Lung (tissue), 12 donors: ENCODE data around the gene GARIN3. TPM values are rescaled to one million over a fixed set of nuclear protein-coding genes. Genes with fewer than 3 reads are reported as not detected.

Source experiments
- ATAC-seq: fragments of 200-7000 bp; cut with Tn5 transposase; one replicate; pipeline ENCODE4 v1.9.1; 2020; ENCODE audit warnings: moderate number of reproducible peaks; ENCODE audit not compliant: insufficient read depth, low FRiP score
- DNase-seq, 3 donors: peaks; one replicate each; pipeline ENCODE4 v3.0.0-alpha.2; 2013 to 2017
- H3K27ac ChIP-seq, 2 donors: one replicate each; pipeline ENCODE4 v1.5.1; 2013; ENCODE audit warnings: mild to moderate bottlenecking in 2 of 2, moderate library complexity in 2 of 2, control low read depth in 1 of 2, inconsistent platforms in 1 of 2, low read depth in 1 of 2, low read length in 1 of 2
- H3K27me3 ChIP-seq, 3 donors: one replicate each; pipeline ENCODE4 v1.5.1; 2013; ENCODE audit warnings: low read length in 2 of 3; ENCODE audit not compliant: control insufficient read depth in 3 of 3, insufficient read depth in 3 of 3
- H3K36me3 ChIP-seq, 4 donors: one replicate each; pipeline ENCODE4 v1.5.1; 2013; ENCODE audit warnings: low read length in 4 of 4, mild to moderate bottlenecking in 1 of 4, moderate library complexity in 1 of 4; ENCODE audit not compliant: control insufficient read depth in 4 of 4, insufficient read depth in 4 of 4
- H3K4me1 ChIP-seq, 5 donors: one replicate each; pipeline ENCODE4 v1.5.1; 2013; ENCODE audit warnings: low read length in 5 of 5, mild to moderate bottlenecking in 2 of 5, moderate library complexity in 1 of 5; ENCODE audit not compliant: control insufficient read depth in 5 of 5, insufficient read depth in 5 of 5
- H3K4me3 ChIP-seq: one replicate; pipeline ENCODE4 v1.5.1; 2013; ENCODE audit warnings: mild to moderate bottlenecking, control low read depth, moderate library complexity
- H3K9ac ChIP-seq, 2 donors: one replicate each; pipeline ENCODE4 v1.5.1; 2013; ENCODE audit warnings: low read length in 2 of 2, control low read depth in 1 of 2; ENCODE audit not compliant: insufficient read depth in 1 of 2
- H3K9me3 ChIP-seq, 4 donors: one replicate each; pipeline ENCODE4 v1.5.1; 2013; ENCODE audit warnings: low read length in 3 of 4, mild to moderate bottlenecking in 1 of 4, moderate library complexity in 1 of 4; ENCODE audit not compliant: control insufficient read depth in 4 of 4, insufficient read depth in 3 of 4
- CTCF ChIP-seq: IDR thresholded peaks from 2 replicates; pipeline ENCODE4 v1.5.1; 2012; ENCODE audit warnings: mild to moderate bottlenecking; ENCODE audit errors: control extremely low read depth, extremely low read depth
- WGBS, 2 donors: extraction: QIAGEN DNeasy Blood & Tissue Kit; methylation state at CpG; one replicate each; pipeline ENCODE4 v1.1.7; 2013; 5-methylcytosine and 5-hydroxymethylcytosine counted together
- polyA plus RNA-seq, 2 donors: library from polyadenylated mRNA; stranded (reverse); fragments of 200-250 nt; gene quantifications; one replicate each; pipeline ENCODE4 v1.2.1, GENCODE V29; 2013
- total RNA-seq, 2 donors: library from RNA; depleted of rRNA in 1 of 2; stranded (reverse); fragments of >200 nt in 1 of 2; gene quantifications; one replicate each; pipeline ENCODE4 v1.2.1, GENCODE V29; 2014 to 2021
- donor health status: control.
- donor health status: control.
- donor health status: Bipolar disorder and iron deficiency.
- donor health status: healthy.
- donor health status: DM: yes; HTN: yes; CAD: no.

Gene GARIN3
- total and polyA plus RNA-seq, 4 donors, result not detected

DNA sequence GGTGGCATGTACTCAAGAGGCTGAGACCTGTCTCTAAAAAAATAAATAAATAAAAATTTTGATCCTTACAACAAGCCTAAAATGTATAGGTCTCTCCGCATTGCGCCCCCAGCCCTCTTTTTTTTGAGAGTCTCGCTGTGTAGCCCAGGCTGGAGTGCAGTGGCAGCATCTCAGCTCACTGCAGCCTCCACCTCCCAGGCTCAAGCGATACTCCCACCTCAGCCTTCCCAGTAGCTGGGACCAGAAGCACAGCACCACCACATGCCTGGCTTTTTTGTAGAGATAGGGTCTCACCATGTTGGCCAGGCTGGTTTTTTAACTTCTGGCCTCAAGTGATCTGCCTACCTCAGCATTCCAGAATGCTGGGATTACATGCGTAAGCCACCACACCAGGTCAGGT, 2.2 kb upstream of the GARIN3 start:
- ATAC-seq (no peak), DNase-seq (no peak)
- WGBS, 2 donors, result 97 to 98% methylated on average over 5 of the region's 5 CpGs
- Histone ChIP-seq H3K36me3 (no peaks in the 10 kb centered on the region), H3K9ac (no peak overlapping the region), H3K27ac (no peak overlapping the region), H3K4me1 (no peaks in the 10 kb centered on the region), H3K4me3 (no peak overlapping the region), H3K27me3 (peaks cover 0 to 3% (median 1%) of the 10 kb centered on the region in 3 donors), H3K9me3 (peaks cover 0 to 2% (median 0%) of the 10 kb centered on the region in 4 donors)
- no peak for TF ChIP-seq CTCF

DNA sequence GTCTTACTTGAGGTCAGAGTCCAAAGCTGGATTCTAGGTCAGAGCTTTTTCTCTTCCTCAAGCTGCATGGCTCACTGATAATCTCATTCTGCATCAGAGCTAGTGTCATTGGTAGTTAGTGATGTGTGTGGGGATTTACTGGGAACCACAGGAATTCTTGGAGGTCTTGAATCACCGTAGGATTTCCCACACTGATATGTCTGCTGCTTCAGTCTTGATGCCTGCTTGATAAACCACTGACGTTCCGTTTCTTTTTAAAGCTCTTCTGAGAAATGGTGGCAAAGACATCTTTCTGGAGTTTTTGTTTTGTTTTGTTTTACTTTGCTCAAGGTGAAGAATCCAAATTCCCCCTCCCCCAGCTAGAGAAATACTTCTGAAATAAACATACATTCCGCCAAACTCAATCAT, 1.2 kb upstream of the GARIN3 start:
- Histone ChIP-seq H3K4me3 (no peak overlapping the region), H3K36me3 (no peaks in the 10 kb centered on the region), H3K27me3 (peaks cover 0 to 3% (median 3%) of the 10 kb centered on the region in 3 donors), H3K4me1 (no peaks in the 10 kb centered on the region), H3K27ac (no peak overlapping the region), H3K9ac (no peak overlapping the region), H3K9me3 (peaks cover 0 to 2% (median 0%) of the 10 kb centered on the region in 4 donors)
- ATAC-seq, result no peak
- DNase-seq, result no peak
- WGBS, 2 donors, result 79 to 85% methylated on average over 4 of the region's 4 CpGs
- TF ChIP-seq CTCF, result no peak

- no peak for ATAC-seq
- TF ChIP-seq CTCF, result no peak
- H3K9ac ChIP-seq, result no peak overlapping the region
These were observed 396 bp downstream of the GARIN3 start for GRCh38 chr5:157165668-157166067.

DNA sequence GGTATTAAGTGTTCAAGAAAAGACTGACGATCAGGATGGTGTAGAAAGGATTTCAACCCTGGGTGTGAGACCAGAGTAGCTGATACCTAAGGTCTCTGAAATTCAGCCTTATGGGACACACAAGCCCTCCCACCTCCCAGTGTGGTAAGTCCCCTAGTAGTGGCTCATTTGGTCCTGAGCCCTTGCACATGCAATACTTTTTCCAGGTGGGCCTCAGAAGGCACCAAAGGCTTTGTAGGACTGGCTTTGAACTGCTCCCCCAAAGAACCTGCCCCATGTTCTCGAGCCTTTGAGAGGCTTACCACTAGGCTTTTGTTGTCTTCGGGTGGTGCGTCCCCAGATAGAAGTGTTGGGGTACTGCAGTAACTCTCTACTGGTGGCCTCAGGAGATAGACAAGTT, 803 bp downstream of the GARIN3 start:
- DNase-seq (no peak), ATAC-seq (no peak)
- Histone ChIP-seq H3K9ac (no peak overlapping the region), H3K27ac (no peak overlapping the region), H3K27me3 (peaks cover 0 to 3% (median 3%) of the 10 kb centered on the region in 3 donors), H3K4me3 (no peak overlapping the region), H3K4me1 (no peaks in the 10 kb centered on the region), H3K9me3 (peaks cover 0 to 4% (median 0%) of the 10 kb centered on the region in 4 donors), H3K36me3 (no peaks in the 10 kb centered on the region)
- WGBS, 2 donors, result 88 to 97% methylated on average over 4 of the region's 4 CpGs
- TF ChIP-seq CTCF, result no peak

More at GRCh38 chr5:157165668-157166067, 396 bp downstream of the GARIN3 start:
- 87 to 95% methylated on average over 14 of the region's 14 CpGs for WGBS, 2 donors
- H3K9me3 ChIP-seq, result peaks cover 0 to 4% (median 0%) of the 10 kb centered on the region in 4 donors
- H3K27ac ChIP-seq, result no peak overlapping the region
- H3K36me3 ChIP-seq, result no peaks in the 10 kb centered on the region
- no peak for DNase-seq
- H3K4me3 ChIP-seq, result no peak overlapping the region
- no peaks in the 10 kb centered on the region for H3K4me1 ChIP-seq
- peaks cover 0 to 3% (median 3%) of the 10 kb centered on the region in 3 donors for H3K27me3 ChIP-seq
